Breast epithelium (tissue), 4 donors: ENCODE data around the gene GCA. TPM values are rescaled to one million over a fixed set of nuclear protein-coding genes. Genes with fewer than 3 reads are reported as not detected.

Source experiments
- DNase-seq, 2 donors: peaks; one replicate each; pipeline ENCODE4 v3.0.0-alpha.2; 2019; ENCODE audit warnings: low spot score in 2 of 2
- H3K27ac ChIP-seq, 2 donors: fragments of 200-600 bp; sonication (generic) in 1 of 2; one replicate each; pipeline ENCODE4 v1.5.1; 2016 to 2019; ENCODE audit warnings: mild to moderate bottlenecking in 1 of 2
- H3K27me3 ChIP-seq, 2 donors: fragments of 200-600 bp; sonication (generic) in 1 of 2; one replicate each; pipeline versions ENCODE4 v1.5.1 to v1.6.0; 2017 to 2019; ENCODE audit warnings: control low read depth in 1 of 2, mild to moderate bottlenecking in 1 of 2
- H3K36me3 ChIP-seq: fragments of 200-600 bp; one replicate; pipeline ENCODE4 v1.5.1; 2019
- H3K4me1 ChIP-seq, 2 donors: fragments of 200-600 bp; sonication (generic); one replicate each; pipeline ENCODE4 v1.5.1; 2016 to 2019; ENCODE audit warnings: control low read depth in 1 of 2
- H3K4me3 ChIP-seq, 3 donors: fragments of 200-600 bp; sonication (generic); 1 replicate in 2 of 3; 2 replicates in 1 of 3; pipeline ENCODE4 v1.5.1; 2016 to 2019; ENCODE audit warnings: mild to moderate bottlenecking in 3 of 3, moderate library complexity in 2 of 3
- H3K9me3 ChIP-seq, 2 donors: fragments of 200-600 bp; sonication (generic) in 1 of 2; one replicate each; pipeline ENCODE4 v1.5.1; 2016 to 2019; ENCODE audit warnings: control low read depth in 1 of 2
- POLR2A ChIP-seq: fragments of 450-650 bp; IDR thresholded peaks from one replicate; pipeline ENCODE4 v1.6.1; 2016; ENCODE audit warnings: antibody characterized with exemption, mild to moderate bottlenecking, moderate library complexity
- POLR2AphosphoS5 ChIP-seq, 3 donors: sonication (generic); formaldehyde crosslinking; IDR thresholded peaks; one replicate each; pipeline ENCODE4 v1.6.1; 2017; ENCODE audit warnings: antibody characterized with exemption in 3 of 3
- intact Hi-C: fragments of 100-400 bp; cut with DNase I; formaldehyde crosslinking; loops from one replicate; pipeline ENCODE4 v1.15.1; 2023; ENCODE audit warnings: low total_unique reads
- total RNA-seq, 3 donors: library from RNA; depleted of rRNA; stranded (reverse); fragments of >200 nt; gene quantifications; one replicate each; pipeline ENCODE4 v1.1.0, GENCODE V29; 2016
- TF ChIP-seq, protein P1 (sequence below), 3 donors: fragments of 450-650 bp; IDR thresholded peaks; one replicate each; pipeline ENCODE4 v1.5.1; 2016 to 2017; ENCODE audit warnings: antibody characterized with exemption in 3 of 3, mild to moderate bottlenecking in 3 of 3, moderate library complexity in 3 of 3

GCA gene
- total RNA-seq, 3 donors from 2014 or later = 18.9 to 36.6 (median 24.6) TPM

GRCh38 chr2:162330881-162331280 is 13.1 kb upstream of the GCA start:
- intact Hi-C loops = no loop called here
- H3K27ac ChIP-seq = no peak overlapping the region
- no peak for DNase-seq
- no peak for TF ChIP-seq POLR2AphosphoS5 (IDR thresholded peaks at IDR 0.05)
- TF ChIP-seq POLR2A = no peak
- TF ChIP-seq, protein P1, sequence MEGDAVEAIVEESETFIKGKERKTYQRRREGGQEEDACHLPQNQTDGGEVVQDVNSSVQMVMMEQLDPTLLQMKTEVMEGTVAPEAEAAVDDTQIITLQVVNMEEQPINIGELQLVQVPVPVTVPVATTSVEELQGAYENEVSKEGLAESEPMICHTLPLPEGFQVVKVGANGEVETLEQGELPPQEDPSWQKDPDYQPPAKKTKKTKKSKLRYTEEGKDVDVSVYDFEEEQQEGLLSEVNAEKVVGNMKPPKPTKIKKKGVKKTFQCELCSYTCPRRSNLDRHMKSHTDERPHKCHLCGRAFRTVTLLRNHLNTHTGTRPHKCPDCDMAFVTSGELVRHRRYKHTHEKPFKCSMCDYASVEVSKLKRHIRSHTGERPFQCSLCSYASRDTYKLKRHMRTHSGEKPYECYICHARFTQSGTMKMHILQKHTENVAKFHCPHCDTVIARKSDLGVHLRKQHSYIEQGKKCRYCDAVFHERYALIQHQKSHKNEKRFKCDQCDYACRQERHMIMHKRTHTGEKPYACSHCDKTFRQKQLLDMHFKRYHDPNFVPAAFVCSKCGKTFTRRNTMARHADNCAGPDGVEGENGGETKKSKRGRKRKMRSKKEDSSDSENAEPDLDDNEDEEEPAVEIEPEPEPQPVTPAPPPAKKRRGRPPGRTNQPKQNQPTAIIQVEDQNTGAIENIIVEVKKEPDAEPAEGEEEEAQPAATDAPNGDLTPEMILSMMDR (IDR thresholded peaks at IDR 0.05) = no peak
- H3K27me3 ChIP-seq = no peaks in the 10 kb centered on the region
- no peaks in the 10 kb centered on the region for H3K36me3 ChIP-seq
- H3K4me1 ChIP-seq = no peaks in the 10 kb centered on the region
- H3K9me3 ChIP-seq = no peaks in the 10 kb centered on the region
- no peak overlapping the region for H3K4me3 ChIP-seq

DNA sequence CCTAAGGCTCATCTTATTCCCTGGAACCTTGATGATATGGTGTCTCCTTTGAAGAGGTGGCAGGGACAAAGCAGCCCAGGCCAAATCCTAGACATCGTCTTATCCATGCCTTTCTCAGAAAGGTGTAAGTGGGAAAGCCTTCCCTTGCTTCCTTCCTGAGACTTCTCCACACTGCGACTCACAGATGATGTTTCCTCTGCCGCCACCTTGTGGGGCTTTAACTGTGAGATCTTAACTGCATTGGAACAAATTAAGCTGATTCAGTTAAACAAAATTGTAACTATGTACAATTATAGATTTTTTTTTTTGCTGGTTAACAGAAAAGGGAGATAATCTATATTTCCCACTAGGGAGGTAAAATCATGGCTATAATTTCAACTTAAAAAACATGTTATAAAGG is 10.0 kb upstream of the GCA start:
- Histone ChIP-seq H3K27me3 (no peaks in the 10 kb centered on the region), H3K4me1 (no peaks in the 10 kb centered on the region), H3K36me3 (no peaks in the 10 kb centered on the region), H3K27ac (no peak overlapping the region), H3K9me3 (no peaks in the 10 kb centered on the region), H3K4me3 (no peak overlapping the region)
- intact Hi-C loops = no loop called here
- TF ChIP-seq POLR2AphosphoS5 (IDR thresholded peaks at IDR 0.05) (no peak), POLR2A (no peak)
- TF ChIP-seq, protein P1 (IDR thresholded peaks at IDR 0.05) = no peak
- no peak for DNase-seq

DNA sequence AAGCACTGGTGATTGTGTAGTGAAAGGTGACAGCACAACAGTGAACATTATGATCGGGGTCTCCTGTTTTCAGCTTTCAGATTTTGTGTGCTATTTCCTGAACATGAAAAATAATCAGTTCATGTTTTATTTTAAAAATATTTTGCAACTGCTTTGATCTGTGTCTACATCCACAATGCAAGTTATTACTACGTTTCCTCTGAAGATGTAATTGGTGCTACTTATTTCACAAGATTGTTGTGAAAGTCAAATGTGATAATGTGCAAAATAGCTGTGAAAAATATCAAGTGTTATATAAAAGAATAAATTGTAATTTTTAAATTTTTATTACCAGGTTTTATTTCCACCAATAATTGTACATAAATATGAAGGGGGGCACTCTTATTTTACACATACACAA is 6.1 kb upstream of the GCA start:
- Histone ChIP-seq H3K4me3 (no peak overlapping the region), H3K9me3 (no peaks in the 10 kb centered on the region), H3K27ac (no peak overlapping the region), H3K36me3 (no peaks in the 10 kb centered on the region), H3K27me3 (no peaks in the 10 kb centered on the region), H3K4me1 (no peaks in the 10 kb centered on the region)
- intact Hi-C loops = no loop called here
- TF ChIP-seq POLR2AphosphoS5 (IDR thresholded peaks at IDR 0.05) (no peak), POLR2A (no peak)
- TF ChIP-seq, protein P1 (IDR thresholded peaks at IDR 0.05) = no peak
- no peak for DNase-seq

- intact Hi-C loops = no loop called here
- H3K36me3 ChIP-seq = no peaks in the 10 kb centered on the region
- no peaks in the 10 kb centered on the region for H3K4me1 ChIP-seq
- no peaks in the 10 kb centered on the region for H3K9me3 ChIP-seq
- H3K27me3 ChIP-seq = no peaks in the 10 kb centered on the region
- no peak for DNase-seq
- TF ChIP-seq POLR2AphosphoS5 (IDR thresholded peaks at IDR 0.05) = no peak
- no peak overlapping the region for H3K27ac ChIP-seq
- H3K4me3 ChIP-seq = no peak overlapping the region
Observed at GRCh38 chr2:162340822-162341221, 3.1 kb upstream of the GCA start.

- intact Hi-C loops = no loop called here
- Histone ChIP-seq H3K27me3 (no peaks in the 10 kb centered on the region), H3K36me3 (no peaks in the 10 kb centered on the region), H3K9me3 (no peaks in the 10 kb centered on the region), H3K4me3 (no peak overlapping the region), H3K27ac (no peak overlapping the region), H3K4me1 (no peaks in the 10 kb centered on the region)
- DNase-seq = no peak
- TF ChIP-seq, protein P1 (IDR thresholded peaks at IDR 0.05) = no peak
- TF ChIP-seq POLR2A = no peak
- no peak for TF ChIP-seq POLR2AphosphoS5 (IDR thresholded peaks at IDR 0.05)
Observed at GRCh38 chr2:162342321-162342720, 1.6 kb upstream of the GCA start.

DNA sequence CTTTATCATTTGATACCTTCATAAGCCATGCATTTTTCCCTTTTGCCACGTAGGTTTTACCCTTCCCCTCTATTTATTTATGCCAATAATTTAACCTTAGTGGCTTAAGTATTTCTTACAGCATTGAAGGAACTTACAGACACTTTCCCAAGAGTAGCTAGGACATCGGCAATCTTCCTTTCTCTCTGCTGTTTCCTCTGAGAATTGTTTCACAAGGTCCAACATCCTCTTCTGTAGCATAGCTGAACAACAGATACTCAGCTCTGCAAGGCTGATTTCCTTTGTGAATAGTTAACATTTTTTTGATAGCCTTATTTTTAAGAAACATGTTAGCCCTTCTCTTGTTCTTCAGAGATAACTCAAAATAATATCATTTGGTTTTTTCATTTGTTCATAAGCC is 1.1 kb upstream of the GCA start:
- Histone ChIP-seq H3K36me3 (no peaks in the 10 kb centered on the region), H3K27ac (no peak overlapping the region), H3K9me3 (no peaks in the 10 kb centered on the region), H3K4me3 (no peak overlapping the region), H3K4me1 (no peaks in the 10 kb centered on the region), H3K27me3 (no peaks in the 10 kb centered on the region)
- intact Hi-C loops = no loop called here
- DNase-seq = no peak
- TF ChIP-seq POLR2A = no peak
- no peak for TF ChIP-seq POLR2AphosphoS5 (IDR thresholded peaks at IDR 0.05)
- TF ChIP-seq, protein P1 (IDR thresholded peaks at IDR 0.05) = no peak
